HG02938 (cell line): ENCODE results near the gene PRMT7.

Experiments
- ATAC-seq: cut with Tn5 transposase; IDR thresholded peaks from one replicate; pipeline ENCODE4 v1.9.1; 2021; ENCODE audit warnings: mild to moderate bottlenecking, moderate library complexity; ENCODE audit not compliant: unreplicated experiment

Gene PRMT7

DNA sequence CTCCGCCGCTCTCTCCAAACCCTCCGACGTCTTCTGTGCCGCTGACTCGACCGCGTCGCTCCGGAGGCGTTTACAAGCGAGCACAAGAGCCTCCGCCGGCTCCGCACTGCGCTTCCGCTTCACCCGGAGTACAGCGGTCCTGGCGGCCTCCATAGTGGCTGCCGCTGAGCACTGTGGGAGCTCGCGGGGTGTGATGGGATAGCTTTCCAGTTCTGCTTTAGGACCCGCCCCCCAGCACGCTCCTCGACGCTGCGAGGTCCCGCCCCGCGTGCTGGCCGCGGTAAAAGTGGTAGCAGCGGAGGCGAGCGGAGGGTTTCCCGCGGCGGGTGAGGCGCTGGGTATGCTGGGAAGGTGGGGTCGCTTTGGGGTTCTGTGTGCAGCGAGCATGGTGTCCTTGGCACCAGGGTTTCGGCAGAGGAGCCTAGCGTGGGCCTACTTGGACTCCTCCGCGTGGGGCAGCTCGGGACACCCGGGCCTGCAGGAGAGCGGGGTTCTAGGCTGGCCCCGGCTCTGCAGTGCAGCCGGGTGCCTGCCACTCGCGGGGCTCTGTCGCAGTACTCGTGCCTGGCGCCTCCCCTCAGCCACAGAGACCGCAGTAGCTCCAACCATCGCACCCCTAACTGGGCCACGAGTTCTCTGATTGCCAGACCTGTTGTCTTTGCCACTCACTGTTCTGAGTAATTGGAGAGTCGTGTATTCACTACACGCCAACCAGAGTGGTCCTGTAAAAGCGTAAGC lies at the start of gene PRMT7, which contains the start of gene SLC7A6OS:
PRMT7 (plus strand) TSS at position 246 of the 738 bp plus-strand sequence. CDS start 4,961 bp downstream, outside the sequence.
SLC7A6OS (minus strand) TSS at position 173 of the 738 bp plus-strand sequence; CDS start at position 153, 20 bp downstream.
- peak; percentile 95 for ATAC-seq

- ATAC-seq = no peak
Observed at GRCh38 chr16:68263559-68264127, 47.2 kb upstream of the PRMT7 start.

DNA sequence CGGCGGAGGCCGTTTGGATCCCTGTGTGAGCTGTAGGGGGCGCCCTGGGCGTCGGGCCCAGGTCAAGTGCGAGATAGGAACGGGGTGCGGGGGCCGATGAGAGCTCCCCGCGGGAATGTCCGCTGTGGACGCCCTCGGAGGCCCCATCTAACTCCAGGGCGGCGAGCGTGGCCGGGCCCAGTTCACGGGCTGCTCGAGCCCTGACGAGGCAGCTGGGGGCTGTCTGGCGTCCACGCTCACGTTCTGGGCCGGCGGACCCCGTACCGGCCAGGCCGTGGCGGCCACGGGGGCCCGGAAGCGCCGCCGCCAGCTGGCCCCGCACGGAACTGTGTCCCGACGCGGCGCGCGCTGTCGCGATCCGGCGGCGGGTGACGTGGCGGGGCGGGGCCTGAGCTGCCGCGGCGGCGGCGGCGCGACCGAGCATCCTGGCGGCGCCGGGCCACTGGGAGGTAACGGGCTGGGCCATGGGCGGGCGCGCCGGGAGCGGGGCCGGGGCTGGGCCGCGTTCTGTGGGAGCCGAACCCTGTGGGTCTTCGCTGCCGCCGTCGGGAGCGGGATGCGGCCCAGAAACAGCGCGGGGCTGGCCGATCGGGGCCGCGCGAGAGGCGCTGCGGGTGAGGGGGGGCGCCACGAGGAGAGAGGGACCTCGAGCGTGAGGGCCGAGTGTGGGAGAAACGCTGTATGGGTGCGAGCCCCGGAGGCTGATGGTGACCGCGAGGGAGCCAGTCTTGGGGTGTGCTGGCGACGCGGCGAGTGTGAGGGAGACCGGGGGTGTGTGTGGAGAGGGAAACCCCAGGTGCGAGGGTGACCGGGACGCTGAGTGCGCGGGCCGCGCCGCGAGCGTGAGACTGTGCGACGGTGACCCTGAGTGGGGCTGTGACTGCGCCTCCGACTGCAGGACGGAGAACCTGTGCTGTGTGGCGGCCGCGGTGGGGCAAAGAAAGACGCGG lies 46.4 kb upstream of the PRMT7 start, which contains the start of gene SLC7A6:
SLC7A6 (plus strand) TSS at position 399 of the 950 bp plus-strand sequence. CDS start 10,201 bp downstream, outside the sequence.
- ATAC-seq = peak; percentile 60

DNA sequence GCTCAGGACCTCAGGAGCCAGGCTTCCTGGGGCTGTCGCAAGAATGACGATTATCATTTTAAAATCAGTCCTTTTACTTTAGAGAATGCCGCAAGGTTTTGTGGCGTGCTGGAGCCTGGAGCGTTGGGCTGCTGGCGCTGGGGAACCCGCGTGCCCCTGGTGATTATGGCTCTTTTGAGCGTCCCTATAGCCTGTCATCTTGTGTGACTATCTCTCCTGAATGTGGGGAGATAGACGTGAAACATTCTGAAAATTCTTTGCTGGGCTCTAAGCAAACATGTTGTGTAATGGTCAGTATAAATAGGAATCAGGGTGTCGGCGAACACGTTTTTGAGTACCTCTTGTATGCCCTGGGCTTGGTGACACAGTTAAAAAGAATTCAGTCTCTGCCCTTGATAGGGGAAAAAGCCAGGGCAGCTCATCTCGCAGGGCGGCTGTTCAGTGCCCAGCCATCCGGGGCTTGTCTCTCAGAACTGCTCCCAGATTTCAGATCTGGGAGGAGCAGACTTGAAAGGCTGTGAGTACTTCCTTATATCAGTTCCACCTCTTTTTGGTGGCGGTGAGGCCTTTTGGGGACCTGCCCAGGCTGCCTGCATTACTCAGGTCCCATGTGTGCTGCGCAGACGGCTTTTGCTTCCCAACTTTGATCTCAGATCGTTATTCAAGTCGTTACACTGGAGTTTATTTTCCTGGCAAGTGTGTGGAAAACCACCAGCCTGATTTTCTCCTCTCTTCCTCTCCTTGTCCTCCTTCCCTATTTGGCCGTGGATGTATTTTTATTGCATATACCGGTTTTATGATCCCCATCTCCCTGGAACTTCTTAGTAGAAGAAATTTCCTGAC lies 45.5 kb upstream of the PRMT7 start:
- peak; percentile 9 for ATAC-seq

- no peak for ATAC-seq
Observed at GRCh38 chr16:68267612-68268405, 43.0 kb upstream of the PRMT7 start.

GRCh38 chr16:68269793-68270192 lies 41.0 kb upstream of the PRMT7 start:
- ATAC-seq = no peak

DNA sequence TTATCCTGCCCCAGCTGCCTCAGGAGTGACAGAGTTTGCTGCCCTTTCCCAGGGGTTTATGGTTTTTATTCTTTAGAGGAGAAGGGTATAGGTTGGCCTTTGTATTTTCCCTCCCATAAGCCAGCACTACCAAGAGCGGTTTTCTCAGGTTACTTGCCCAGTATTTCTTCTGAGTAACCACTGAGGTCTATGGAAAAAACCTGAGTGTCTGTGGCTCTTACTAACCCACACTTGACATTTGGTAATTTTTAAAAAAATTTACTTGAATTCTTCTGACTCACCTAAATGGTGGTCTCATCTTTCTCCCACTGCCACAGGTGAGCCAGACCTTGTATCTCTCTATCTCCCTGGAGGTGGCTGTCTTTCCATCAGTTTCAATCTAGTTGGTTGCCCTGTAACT lies 40.5 kb upstream of the PRMT7 start:
- ATAC-seq = no peak

GRCh38 chr16:68272507-68273209 lies 38.2 kb upstream of the PRMT7 start:
- ATAC-seq = no peak

DNA sequence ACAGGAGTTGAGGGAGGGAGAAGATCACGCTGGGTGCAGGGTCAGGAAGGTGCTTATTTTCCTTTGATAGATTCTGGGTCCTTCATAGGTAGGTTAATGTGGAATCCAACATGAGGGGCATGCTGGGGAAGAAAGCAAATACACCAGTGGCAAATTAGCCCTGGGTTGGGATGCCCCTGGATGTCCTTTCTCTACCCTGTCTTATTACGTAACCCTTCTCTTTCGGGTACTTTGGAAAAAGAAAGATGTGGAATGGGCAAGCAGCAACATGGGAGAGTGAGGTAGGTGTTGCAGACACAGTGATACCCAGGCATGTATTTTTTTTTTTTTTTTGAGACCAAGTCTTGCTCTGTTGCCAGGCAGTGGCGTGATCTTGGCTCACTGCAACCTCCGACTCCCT lies 37.4 kb upstream of the PRMT7 start:
- no peak for ATAC-seq

DNA sequence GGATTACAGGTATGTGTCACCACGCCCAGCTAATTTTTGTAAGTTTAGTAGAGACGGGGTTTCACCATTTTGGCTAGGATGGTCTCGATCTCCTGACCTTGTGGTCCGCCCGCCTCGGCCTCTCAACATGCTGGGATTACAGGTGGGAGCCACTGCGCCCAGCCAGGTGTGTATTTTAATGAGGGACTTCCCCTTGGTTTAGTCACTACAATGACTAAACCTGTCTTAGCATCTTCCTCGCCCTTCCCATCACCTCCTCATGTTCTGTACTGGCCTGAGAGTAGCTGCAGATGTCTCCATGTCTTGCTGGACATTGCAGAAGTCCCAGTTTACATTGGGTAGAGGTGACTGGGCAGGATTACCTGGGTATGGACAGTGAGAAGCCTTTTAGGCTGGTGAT lies 36.9 kb upstream of the PRMT7 start:
- ATAC-seq = no peak

DNA sequence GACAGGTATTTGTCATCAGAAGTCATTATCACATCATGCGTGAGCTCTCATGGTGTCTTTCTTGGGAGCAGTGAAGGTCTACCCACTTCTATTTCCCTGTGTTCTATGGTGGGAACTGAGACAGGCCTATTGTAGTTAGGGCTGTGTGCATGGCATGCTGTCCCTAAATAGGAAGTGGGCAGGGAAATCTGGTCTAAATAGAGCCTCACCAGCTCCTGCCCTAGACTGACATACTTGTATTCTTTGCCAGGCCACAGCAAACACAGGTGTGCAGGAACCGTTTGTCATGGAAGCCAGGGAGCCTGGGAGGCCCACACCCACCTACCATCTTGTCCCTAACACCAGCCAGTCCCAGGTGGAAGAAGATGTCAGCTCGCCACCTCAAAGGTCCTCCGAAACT lies 36.4 kb upstream of the PRMT7 start:
- ATAC-seq = no peak

GRCh38 chr16:68275611-68276191 lies 35.1 kb upstream of the PRMT7 start:
- ATAC-seq = peak; percentile 70

- ATAC-seq = no peak
Observed at GRCh38 chr16:68276223-68276622, 34.6 kb upstream of the PRMT7 start.

DNA sequence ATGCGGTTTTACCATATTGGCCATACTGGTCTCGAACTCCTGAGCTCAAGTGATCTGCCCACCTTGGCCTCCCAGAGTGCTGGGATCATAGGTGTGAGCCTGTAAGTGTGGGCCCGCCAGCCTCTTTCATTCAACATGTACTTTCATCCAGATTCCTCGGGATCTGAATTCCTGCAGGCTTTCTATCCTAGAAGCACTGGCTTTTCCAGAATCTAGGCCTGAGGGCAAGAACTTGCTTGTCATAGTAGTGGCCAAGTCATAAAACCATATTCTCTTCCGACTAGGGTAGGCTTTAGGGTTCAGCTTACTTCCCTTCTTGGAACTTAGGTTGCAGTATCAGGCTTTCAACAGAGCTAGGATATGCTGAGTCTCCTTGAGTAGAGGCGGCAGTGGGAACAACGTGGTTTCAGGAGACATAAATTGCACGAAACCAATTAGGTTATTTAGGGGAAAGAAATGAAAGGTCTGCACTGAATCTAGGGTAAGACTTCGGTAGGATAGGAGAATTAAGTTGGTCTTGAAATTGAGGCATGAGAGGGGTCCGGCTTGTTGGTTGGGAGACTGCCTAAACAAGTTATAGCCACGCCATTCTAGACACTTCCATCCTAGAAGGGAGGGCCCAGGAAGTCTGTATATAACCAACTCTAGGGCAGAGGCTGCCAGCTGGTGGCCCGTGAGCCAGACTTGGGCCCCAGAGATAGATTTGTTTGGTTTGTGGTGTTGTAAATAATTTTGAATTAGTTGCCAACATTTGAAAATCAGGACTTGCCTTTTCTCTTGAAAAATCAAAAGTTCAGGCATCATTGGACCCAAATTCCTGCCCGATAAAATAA lies 30.9 kb upstream of the PRMT7 start:
- no peak for ATAC-seq

DNA sequence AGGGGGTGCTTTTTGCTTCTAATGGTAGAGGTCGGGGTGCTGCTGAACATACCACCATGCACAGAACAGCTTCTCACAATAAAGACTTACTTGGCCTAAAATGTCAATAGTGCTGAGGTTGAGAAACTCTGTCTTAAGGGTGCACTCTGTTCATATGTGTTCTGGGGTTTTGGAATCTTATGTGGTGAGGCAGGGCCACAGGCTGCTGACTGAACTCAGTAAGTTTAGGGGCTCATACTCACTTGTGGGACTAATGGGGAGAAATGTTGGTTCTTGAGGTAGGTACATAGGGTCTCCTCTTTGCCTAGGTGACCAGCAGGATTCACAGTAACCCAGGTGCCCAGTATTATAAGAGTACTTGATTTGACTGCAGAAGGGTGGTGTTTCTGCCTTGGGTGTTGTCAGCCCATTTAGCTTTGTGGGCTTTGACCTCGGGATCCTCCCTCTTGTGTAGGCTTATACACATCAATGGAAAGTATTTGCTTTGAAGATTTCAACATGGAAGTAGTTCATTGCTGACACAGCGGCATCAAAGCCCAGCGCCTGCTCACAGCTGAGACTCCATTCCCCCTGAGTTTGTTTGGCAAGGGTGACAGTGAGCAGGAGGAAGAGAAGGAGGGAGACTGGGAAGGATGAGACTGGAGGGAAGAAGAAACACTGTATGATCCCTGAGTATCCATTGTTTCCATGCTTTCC lies 29.3 kb upstream of the PRMT7 start:
- no peak for ATAC-seq

DNA sequence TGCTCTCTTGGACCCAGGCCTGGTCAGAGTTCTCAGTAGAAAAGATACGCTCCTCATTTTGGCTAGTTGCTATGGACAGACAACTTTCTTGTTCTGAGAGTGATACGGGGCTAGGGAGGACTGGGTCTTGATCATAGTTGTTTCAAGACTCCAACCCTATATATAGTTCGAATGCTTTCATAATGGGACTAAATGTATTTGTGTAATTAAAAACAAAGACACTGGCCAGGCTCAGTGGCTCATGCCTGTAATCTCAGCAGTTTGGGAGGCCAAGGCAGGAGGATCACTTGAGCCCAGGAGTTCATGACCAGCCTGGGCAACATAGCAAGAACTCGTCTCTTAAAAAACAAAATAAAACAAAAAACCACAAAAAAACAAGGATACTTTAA lies 28.8 kb upstream of the PRMT7 start:
- ATAC-seq = no peak

DNA sequence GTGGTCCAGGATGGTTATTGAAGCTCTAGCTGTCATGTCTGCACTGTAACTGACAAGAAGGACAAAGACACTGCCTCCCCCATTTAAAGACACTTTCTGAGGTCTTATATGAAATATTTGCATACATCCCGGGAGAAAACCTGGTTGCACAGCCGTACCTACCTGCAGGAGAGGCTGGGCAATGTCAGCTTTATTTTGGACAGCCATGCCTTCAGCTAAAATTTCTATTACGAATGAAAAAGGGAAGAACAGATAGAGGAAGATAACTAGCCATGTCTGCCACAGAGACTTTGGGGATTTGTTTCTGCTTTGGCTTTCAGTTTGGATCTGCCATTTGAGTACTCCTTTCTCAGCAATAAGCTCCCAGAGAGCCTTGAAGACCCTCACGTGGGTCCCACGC lies 27.5 kb upstream of the PRMT7 start:
- no peak for ATAC-seq
